Epithelial cell of proximal tubule (primary cell): ENCODE results near the gene MPO. TPM values are rescaled to one million over a fixed set of nuclear protein-coding genes. Genes with fewer than 3 reads are reported as not detected.

Source experiments
- DNase-seq: peaks from one replicate; pipeline ENCODE4 v3.0.0-alpha.2; 2011; ENCODE audit warnings: low read depth
- H3K4me3 ChIP-seq: 2 replicates; pipeline ENCODE4 v1.5.1; 2011; ENCODE audit warnings: low read depth, mild to moderate bottlenecking, low read length
- total RNA-seq: library from RNA; depleted of rRNA; stranded (reverse); fragments of >200 nt; gene quantifications from 2 replicates; pipeline ENCODE4 v1.2.3, GENCODE V29; 2015
- TF ChIP-seq, protein P1 (sequence below): conservative IDR thresholded peaks from 2 replicates; pipeline ENCODE4 v1.5.1; 2012; ENCODE audit warnings: low read depth, mild to moderate bottlenecking, low read length

The MPO gene
- total RNA-seq, 1 donor from 2014 or later = not detected

DNA sequence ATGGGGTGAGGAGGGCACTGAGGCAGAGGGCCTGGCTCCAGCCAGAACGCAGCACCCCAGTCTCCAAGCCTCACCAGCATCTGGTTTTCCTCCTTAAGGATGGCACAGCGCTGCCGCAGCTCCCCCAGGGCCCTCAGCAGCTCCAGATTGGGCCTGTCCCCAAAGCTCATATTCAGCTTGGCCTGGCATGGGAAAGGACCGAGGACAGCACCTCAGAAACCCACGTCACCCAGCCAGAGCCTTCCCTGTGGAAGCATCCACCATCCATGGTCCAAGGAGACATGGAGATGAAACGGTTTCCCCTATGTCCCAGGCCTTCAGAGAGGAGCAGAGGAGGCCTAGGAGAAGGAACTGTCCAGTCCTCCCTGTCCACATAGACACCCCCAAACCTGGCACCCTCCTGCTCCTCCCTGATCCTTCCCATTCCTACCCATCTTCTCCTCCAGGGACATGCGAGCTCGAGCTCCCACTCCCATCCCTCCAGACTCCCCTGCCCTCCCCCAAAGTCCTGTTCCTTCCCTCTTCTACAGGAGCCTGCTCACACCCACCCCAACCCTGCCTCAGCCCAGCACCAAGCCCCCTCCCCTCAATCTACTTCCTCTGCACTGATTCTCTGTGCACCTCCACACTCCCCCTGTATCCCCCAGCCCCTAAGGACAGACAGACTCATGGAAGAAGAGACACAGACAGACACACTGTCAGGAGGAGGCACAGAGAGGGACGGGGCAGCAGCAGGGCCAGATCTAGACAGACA lies 46.1 kb upstream of the MPO start:
- DNase-seq = no peak
- H3K4me3 ChIP-seq = no peak overlapping the region
- TF ChIP-seq, protein P1, sequence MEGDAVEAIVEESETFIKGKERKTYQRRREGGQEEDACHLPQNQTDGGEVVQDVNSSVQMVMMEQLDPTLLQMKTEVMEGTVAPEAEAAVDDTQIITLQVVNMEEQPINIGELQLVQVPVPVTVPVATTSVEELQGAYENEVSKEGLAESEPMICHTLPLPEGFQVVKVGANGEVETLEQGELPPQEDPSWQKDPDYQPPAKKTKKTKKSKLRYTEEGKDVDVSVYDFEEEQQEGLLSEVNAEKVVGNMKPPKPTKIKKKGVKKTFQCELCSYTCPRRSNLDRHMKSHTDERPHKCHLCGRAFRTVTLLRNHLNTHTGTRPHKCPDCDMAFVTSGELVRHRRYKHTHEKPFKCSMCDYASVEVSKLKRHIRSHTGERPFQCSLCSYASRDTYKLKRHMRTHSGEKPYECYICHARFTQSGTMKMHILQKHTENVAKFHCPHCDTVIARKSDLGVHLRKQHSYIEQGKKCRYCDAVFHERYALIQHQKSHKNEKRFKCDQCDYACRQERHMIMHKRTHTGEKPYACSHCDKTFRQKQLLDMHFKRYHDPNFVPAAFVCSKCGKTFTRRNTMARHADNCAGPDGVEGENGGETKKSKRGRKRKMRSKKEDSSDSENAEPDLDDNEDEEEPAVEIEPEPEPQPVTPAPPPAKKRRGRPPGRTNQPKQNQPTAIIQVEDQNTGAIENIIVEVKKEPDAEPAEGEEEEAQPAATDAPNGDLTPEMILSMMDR = no peak

DNA sequence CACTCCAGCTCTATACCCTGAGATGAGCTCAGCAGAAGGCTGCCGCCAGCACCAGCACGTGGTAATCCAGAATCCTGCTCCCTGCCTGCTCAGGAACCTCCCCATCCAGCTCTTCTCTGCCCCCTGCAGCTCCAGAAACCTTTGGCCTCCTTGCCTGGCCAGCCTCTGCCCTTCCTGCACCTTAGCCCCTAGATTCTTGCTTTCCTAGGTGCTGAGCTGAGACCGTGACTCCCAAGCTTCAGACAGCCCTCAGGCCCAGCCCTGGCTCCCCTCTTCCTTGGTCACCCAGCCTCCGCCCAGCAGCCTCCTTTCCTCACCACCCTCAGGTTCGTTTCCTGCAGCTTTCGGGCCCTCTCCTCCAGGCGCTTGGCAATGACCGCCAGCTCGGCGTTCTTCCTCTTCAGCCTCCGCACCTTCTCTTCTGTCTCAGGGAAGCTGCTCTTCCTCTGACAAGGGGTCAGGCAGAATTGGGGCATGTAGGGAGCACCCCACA lies 45.3 kb upstream of the MPO start:
- TF ChIP-seq, protein P1 = no peak
- H3K4me3 ChIP-seq = no peak overlapping the region
- DNase-seq = no peak

DNA sequence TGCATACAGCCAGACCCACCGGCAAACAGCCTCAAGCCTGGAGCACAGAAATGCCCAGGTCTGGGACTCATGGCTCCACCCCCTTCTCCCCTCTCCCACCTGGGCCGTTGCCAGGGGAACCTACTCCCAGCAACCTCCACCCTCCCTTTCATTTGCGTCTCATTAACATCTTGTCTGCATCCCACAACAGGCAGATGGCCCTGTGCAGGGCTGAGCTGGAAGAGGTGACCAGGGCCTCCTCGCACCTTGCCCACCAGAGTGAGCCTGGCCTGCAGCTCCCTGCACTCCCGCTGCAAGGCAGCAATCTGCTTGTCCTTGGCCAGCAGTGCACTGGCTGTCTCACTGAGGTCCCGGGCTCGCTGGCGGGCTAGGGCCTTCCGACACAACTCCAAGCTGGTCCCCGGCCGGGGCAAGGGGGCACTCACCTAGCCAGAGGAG lies 44.6 kb upstream of the MPO start:
- DNase-seq = no peak
- H3K4me3 ChIP-seq = peak overlapping the region; percentile 56
- TF ChIP-seq, protein P1 = no peak

DNA sequence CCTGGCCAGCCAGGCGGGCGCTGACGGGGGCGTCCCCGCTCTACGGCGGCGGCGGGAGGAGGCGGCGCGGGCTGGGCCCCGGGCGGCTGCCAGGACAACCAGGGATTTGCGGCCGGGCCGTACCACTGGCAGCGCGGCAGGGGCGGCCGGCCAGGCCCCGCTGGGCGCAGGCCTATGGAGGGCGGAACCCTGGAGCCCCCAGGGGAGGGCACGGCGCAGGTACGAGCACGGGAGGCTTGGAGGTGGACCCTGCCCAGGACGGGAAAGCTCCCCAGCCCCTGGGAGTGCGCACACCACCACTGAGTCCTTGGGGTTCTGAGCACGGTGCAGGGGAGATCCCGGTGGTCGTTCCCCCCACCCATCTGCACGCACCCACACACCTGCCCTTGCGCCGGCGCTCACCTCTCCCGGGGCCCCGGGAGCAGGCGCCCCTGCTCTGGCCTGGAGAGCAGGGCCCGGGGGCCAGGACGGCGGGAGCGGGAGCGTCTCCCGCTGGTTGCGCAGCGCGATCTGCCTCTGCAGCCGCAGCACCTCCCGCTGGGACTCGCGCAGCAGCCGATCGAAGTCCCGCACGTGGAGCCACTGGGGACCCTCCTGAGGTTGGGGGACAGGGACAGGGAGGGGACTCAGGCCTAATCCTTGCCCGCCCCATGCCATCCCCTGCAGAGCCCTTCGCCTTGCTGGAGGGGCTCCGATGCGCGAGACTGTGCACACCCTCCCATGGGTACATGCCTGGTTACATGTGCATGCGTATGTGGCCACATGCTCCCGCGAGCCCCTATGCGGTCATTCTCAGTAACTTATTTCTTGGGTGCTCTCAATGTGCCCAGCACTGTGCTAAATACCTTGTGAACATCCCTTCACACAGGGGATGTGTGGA lies 43.9 kb upstream of the MPO start:
- TF ChIP-seq, protein P1 = no peak
- DNase-seq = no peak
- peak overlapping the region; percentile 56 for H3K4me3 ChIP-seq

DNA sequence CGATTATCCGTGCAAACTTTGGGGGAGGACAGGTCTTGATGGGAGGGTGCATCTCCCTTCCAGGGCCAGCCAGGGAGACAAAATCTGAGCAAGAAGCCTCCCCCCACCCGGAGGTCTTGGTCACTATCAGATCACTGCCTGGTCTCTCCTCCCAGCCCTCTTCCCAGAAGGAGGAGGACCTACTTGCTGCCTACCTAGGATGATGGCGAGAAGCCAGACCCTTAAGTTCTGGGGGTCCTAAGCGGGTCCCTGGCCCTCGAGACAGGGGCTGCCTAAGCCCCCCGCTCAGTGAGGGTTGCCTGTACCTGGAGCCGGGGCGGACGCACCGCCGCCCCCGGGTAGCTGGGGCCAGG lies 43.3 kb upstream of the MPO start:
- TF ChIP-seq, protein P1 = no peak
- H3K4me3 ChIP-seq = peak overlapping the region; percentile 56
- DNase-seq = no peak

DNA sequence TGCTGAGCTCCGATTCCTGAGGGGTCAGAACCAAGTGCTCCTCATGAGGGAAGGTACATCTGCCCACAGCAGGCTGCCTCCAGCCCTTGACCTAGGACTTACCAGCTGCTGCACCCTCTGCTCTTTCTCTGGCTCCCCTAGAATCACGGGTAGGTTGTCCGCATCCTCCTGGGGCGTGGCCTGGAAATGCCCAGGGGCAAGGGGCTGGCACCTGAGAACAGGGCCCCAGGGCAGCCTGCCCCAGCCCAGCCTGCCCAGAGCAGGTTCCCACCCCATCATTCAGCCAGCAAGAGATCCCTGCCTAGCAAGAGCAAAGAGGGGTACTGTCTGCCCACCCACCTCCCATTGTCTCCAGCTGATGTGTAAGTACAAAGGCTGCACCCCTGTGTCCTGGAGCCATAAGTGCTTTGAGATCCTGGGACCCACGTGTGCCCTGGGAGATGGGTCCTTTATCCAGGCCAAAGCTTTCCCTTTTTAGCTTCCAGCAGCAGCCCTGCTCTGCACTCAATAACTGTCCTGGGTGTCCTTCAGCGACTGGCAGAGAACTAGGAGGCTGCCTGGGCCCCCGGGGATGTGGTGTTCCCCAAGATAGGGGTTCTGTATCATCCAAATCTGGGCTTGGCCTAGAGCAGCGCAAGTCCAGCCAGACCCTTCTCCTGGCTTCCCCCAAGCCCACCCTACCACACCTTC lies 42.8 kb upstream of the MPO start:
- peak overlapping the region; percentile 56 for H3K4me3 ChIP-seq
- TF ChIP-seq, protein P1 = no peak
- no peak for DNase-seq
